ENCODE results near the gene EPAS1.

Gene EPAS1

GRCh38 chr2:46262248-46262938 lies 34.8 kb upstream of the EPAS1 start:
- Histone ChIP-seq H3K27me3 (ENCODE audit: control insufficient read depth, insufficient read depth, low read length) (no peaks in the 10 kb centered on the region), H3K4me3 (ENCODE audit: low read length) (no peak overlapping the region), H3K4me1 (ENCODE audit: control insufficient read depth, insufficient read depth, low read length) (peaks cover 5% of the 10 kb centered on the region), H3K36me3 (ENCODE audit: control insufficient read depth, insufficient read depth, low read length) (no peaks in the 10 kb centered on the region), H3K9ac (ENCODE audit: low read length) (no peak overlapping the region), H3K9me3 (ENCODE audit: control insufficient read depth, low read length) (no peaks in the 10 kb centered on the region)

- Histone ChIP-seq H3K36me3 (ENCODE audit: control insufficient read depth, insufficient read depth, low read length) (no peaks in the 10 kb centered on the region), H3K9ac (ENCODE audit: low read length) (no peak overlapping the region), H3K9me3 (ENCODE audit: control insufficient read depth, low read length) (no peaks in the 10 kb centered on the region), H3K4me1 (ENCODE audit: control insufficient read depth, insufficient read depth, low read length) (peaks cover 5% of the 10 kb centered on the region), H3K27me3 (ENCODE audit: control insufficient read depth, insufficient read depth, low read length) (no peaks in the 10 kb centered on the region), H3K4me3 (ENCODE audit: low read length) (no peak overlapping the region)
Measured at GRCh38 chr2:46263347-46263746, 33.9 kb upstream of the EPAS1 start.

- no peak overlapping the region for H3K4me3 ChIP-seq (ENCODE audit: low read length)
- H3K4me1 ChIP-seq (ENCODE audit: control insufficient read depth, insufficient read depth, low read length), result peaks cover 1% of the 10 kb centered on the region
- no peak overlapping the region for H3K9ac ChIP-seq (ENCODE audit: low read length)
- no peaks in the 10 kb centered on the region for H3K36me3 ChIP-seq (ENCODE audit: control insufficient read depth, insufficient read depth, low read length)
- no peaks in the 10 kb centered on the region for H3K27me3 ChIP-seq (ENCODE audit: control insufficient read depth, insufficient read depth, low read length)
- H3K9me3 ChIP-seq (ENCODE audit: control insufficient read depth, low read length), result no peaks in the 10 kb centered on the region
Measured at GRCh38 chr2:46264447-46264846, 32.8 kb upstream of the EPAS1 start.

- no peaks in the 10 kb centered on the region for H3K36me3 ChIP-seq (ENCODE audit: control insufficient read depth, insufficient read depth, low read length)
- H3K9ac ChIP-seq (ENCODE audit: low read length), result no peak overlapping the region
- no peaks in the 10 kb centered on the region for H3K27me3 ChIP-seq (ENCODE audit: control insufficient read depth, insufficient read depth, low read length)
- no peak overlapping the region for H3K4me3 ChIP-seq (ENCODE audit: low read length)
- H3K4me1 ChIP-seq (ENCODE audit: control insufficient read depth, insufficient read depth, low read length), result no peaks in the 10 kb centered on the region
- no peaks in the 10 kb centered on the region for H3K9me3 ChIP-seq (ENCODE audit: control insufficient read depth, low read length)
Measured at GRCh38 chr2:46266134-46266533, 31.1 kb upstream of the EPAS1 start.

GRCh38 chr2:46267616-46268015 lies 29.6 kb upstream of the EPAS1 start:
- no peak overlapping the region for H3K4me3 ChIP-seq (ENCODE audit: low read length)
- H3K9ac ChIP-seq (ENCODE audit: low read length), result no peak overlapping the region
- no peaks in the 10 kb centered on the region for H3K27me3 ChIP-seq (ENCODE audit: control insufficient read depth, insufficient read depth, low read length)
- no peaks in the 10 kb centered on the region for H3K4me1 ChIP-seq (ENCODE audit: control insufficient read depth, insufficient read depth, low read length)
- no peaks in the 10 kb centered on the region for H3K36me3 ChIP-seq (ENCODE audit: control insufficient read depth, insufficient read depth, low read length)
- no peaks in the 10 kb centered on the region for H3K9me3 ChIP-seq (ENCODE audit: control insufficient read depth, low read length)

GRCh38 chr2:46268196-46268595 lies 29.0 kb upstream of the EPAS1 start:
- Histone ChIP-seq H3K36me3 (ENCODE audit: control insufficient read depth, insufficient read depth, low read length) (no peaks in the 10 kb centered on the region), H3K4me1 (ENCODE audit: control insufficient read depth, insufficient read depth, low read length) (no peaks in the 10 kb centered on the region), H3K9ac (ENCODE audit: low read length) (no peak overlapping the region), H3K4me3 (ENCODE audit: low read length) (no peak overlapping the region), H3K27me3 (ENCODE audit: control insufficient read depth, insufficient read depth, low read length) (no peaks in the 10 kb centered on the region), H3K9me3 (ENCODE audit: control insufficient read depth, low read length) (no peaks in the 10 kb centered on the region)

- Histone ChIP-seq H3K27me3 (ENCODE audit: control insufficient read depth, insufficient read depth, low read length) (no peaks in the 10 kb centered on the region), H3K9me3 (ENCODE audit: control insufficient read depth, low read length) (no peaks in the 10 kb centered on the region), H3K4me3 (ENCODE audit: low read length) (no peak overlapping the region), H3K4me1 (ENCODE audit: control insufficient read depth, insufficient read depth, low read length) (no peaks in the 10 kb centered on the region), H3K36me3 (ENCODE audit: control insufficient read depth, insufficient read depth, low read length) (no peaks in the 10 kb centered on the region), H3K9ac (ENCODE audit: low read length) (no peak overlapping the region)
Measured at GRCh38 chr2:46269001-46269400, 28.2 kb upstream of the EPAS1 start.

- Histone ChIP-seq H3K4me1 (ENCODE audit: control insufficient read depth, insufficient read depth, low read length) (no peaks in the 10 kb centered on the region), H3K9me3 (ENCODE audit: control insufficient read depth, low read length) (no peaks in the 10 kb centered on the region), H3K36me3 (ENCODE audit: control insufficient read depth, insufficient read depth, low read length) (no peaks in the 10 kb centered on the region), H3K9ac (ENCODE audit: low read length) (no peak overlapping the region), H3K4me3 (ENCODE audit: low read length) (no peak overlapping the region), H3K27me3 (ENCODE audit: control insufficient read depth, insufficient read depth, low read length) (no peaks in the 10 kb centered on the region)
Measured at GRCh38 chr2:46269544-46270273, 27.5 kb upstream of the EPAS1 start.

- H3K4me3 ChIP-seq (ENCODE audit: low read length), result no peak overlapping the region
- no peaks in the 10 kb centered on the region for H3K36me3 ChIP-seq (ENCODE audit: control insufficient read depth, insufficient read depth, low read length)
- H3K9ac ChIP-seq (ENCODE audit: low read length), result no peak overlapping the region
- H3K4me1 ChIP-seq (ENCODE audit: control insufficient read depth, insufficient read depth, low read length), result no peaks in the 10 kb centered on the region
- H3K9me3 ChIP-seq (ENCODE audit: control insufficient read depth, low read length), result no peaks in the 10 kb centered on the region
- no peaks in the 10 kb centered on the region for H3K27me3 ChIP-seq (ENCODE audit: control insufficient read depth, insufficient read depth, low read length)
Measured at GRCh38 chr2:46270384-46270783, 26.8 kb upstream of the EPAS1 start.

GRCh38 chr2:46273225-46273863 lies 23.9 kb upstream of the EPAS1 start:
- H3K4me3 ChIP-seq (ENCODE audit: low read length), result no peak overlapping the region
- peaks cover 5% of the 10 kb centered on the region for H3K4me1 ChIP-seq (ENCODE audit: control insufficient read depth, insufficient read depth, low read length)
- H3K9ac ChIP-seq (ENCODE audit: low read length), result no peak overlapping the region
- H3K27me3 ChIP-seq (ENCODE audit: control insufficient read depth, insufficient read depth, low read length), result no peaks in the 10 kb centered on the region
- H3K36me3 ChIP-seq (ENCODE audit: control insufficient read depth, insufficient read depth, low read length), result no peaks in the 10 kb centered on the region
- no peaks in the 10 kb centered on the region for H3K9me3 ChIP-seq (ENCODE audit: control insufficient read depth, low read length)

- Histone ChIP-seq H3K4me3 (ENCODE audit: low read length) (no peak overlapping the region), H3K36me3 (ENCODE audit: control insufficient read depth, insufficient read depth, low read length) (no peaks in the 10 kb centered on the region), H3K9ac (ENCODE audit: low read length) (no peak overlapping the region), H3K27me3 (ENCODE audit: control insufficient read depth, insufficient read depth, low read length) (no peaks in the 10 kb centered on the region), H3K4me1 (ENCODE audit: control insufficient read depth, insufficient read depth, low read length) (peaks cover 5% of the 10 kb centered on the region), H3K9me3 (ENCODE audit: control insufficient read depth, low read length) (no peaks in the 10 kb centered on the region)
Measured at GRCh38 chr2:46273919-46274318, 23.3 kb upstream of the EPAS1 start.

- peaks cover 5% of the 10 kb centered on the region for H3K4me1 ChIP-seq (ENCODE audit: control insufficient read depth, insufficient read depth, low read length)
- H3K9me3 ChIP-seq (ENCODE audit: control insufficient read depth, low read length), result no peaks in the 10 kb centered on the region
- no peaks in the 10 kb centered on the region for H3K27me3 ChIP-seq (ENCODE audit: control insufficient read depth, insufficient read depth, low read length)
- no peak overlapping the region for H3K9ac ChIP-seq (ENCODE audit: low read length)
- no peaks in the 10 kb centered on the region for H3K36me3 ChIP-seq (ENCODE audit: control insufficient read depth, insufficient read depth, low read length)
- no peak overlapping the region for H3K4me3 ChIP-seq (ENCODE audit: low read length)
Measured at GRCh38 chr2:46274586-46274985, 22.6 kb upstream of the EPAS1 start.

All from mucosa of stomach (tissue), 1 donor.